Endothelial cell of umbilical vein (primary cell): ENCODE measurements around the gene DNHD1. TPM values are rescaled to one million over a fixed set of nuclear protein-coding genes. Genes with fewer than 3 reads are reported as not detected.

Experiments
- BruUV-seq: library from RNA; stranded (reverse); fragments of 400-500 nt; replicated peaks from 2 replicates; lab custom pipeline; 2021; lab: Mats Ljungman, UMichigan
- CTCF ChIA-PET: fragments of 300-600, 350-600 bp; sonication (Branson Sonifier 250); formaldehyde crosslinking; loops from one replicate; lab custom pipeline; 2021; ENCODE audit warnings: antibody characterized with exemption, inconsistent platforms; lab: Charles Lee
- POLR2A ChIA-PET: fragments of 300-600, 350-600 bp; sonication (Branson Sonifier 250); formaldehyde crosslinking; loops from one replicate; lab custom pipeline; 2021; ENCODE audit warnings: antibody characterized with exemption, inconsistent platforms; lab: Charles Lee
- DNase-seq: peaks from one replicate; pipeline ENCODE4 v3.0.0-alpha.2; 2011; ENCODE audit warnings: low read depth, low spot score
- FAIRE-seq: peaks from 2 replicates; lab custom pipeline; 2011; peaks lifted over from hg19 to GRCh38; lab: Jason Lieb, UNC
- H2AFZ ChIP-seq: 2 replicates; pipeline ENCODE4 v1.6.0; 2012; ENCODE audit warnings: low read depth, low read length, control low read depth, inconsistent platforms
- H3K27ac ChIP-seq: 2 replicates; pipeline ENCODE4 v1.5.1; 2011; ENCODE audit warnings: low read depth, mild to moderate bottlenecking, control low read depth, low read length, moderate library complexity; ENCODE audit not compliant: insufficient read depth
- H3K27me3 ChIP-seq, 2 experiments: 2 replicates each; pipeline versions ENCODE4 v1.6.0 to v1.6.1; 2011; ENCODE audit warnings: low read length in 2 of 2, mixed read lengths in 1 of 2; ENCODE audit not compliant: control insufficient read depth in 2 of 2, insufficient read depth in 2 of 2
- H3K36me3 ChIP-seq, 2 experiments: 2 replicates in 1 of 2; 3 replicates in 1 of 2; pipeline ENCODE4 v1.5.1; 2011; ENCODE audit warnings: low read length in 2 of 2, mild to moderate bottlenecking in 1 of 2, moderate library complexity in 1 of 2; ENCODE audit not compliant: control insufficient read depth in 2 of 2, insufficient read depth in 2 of 2; ENCODE audit errors: extremely low read depth in 1 of 2
- H3K4me1 ChIP-seq: 3 replicates; pipeline ENCODE4 v1.5.1; 2011; ENCODE audit warnings: mild to moderate bottlenecking, low read length; ENCODE audit not compliant: control insufficient read depth, insufficient read depth; ENCODE audit errors: extremely low read depth
- H3K4me2 ChIP-seq: 2 replicates; pipeline ENCODE4 v1.6.1; 2011; ENCODE audit warnings: low read length, control low read depth, mixed read lengths; ENCODE audit not compliant: insufficient read depth
- H3K4me3 ChIP-seq, 3 experiments: fragments of 200-600 bp in 1 of 3; sonication (generic), shearing (Covaris generic) in 1 of 3; replicated peaks in 1 of 3; 2 replicates each; pipeline ENCODE4 v1.5.1; 2011 to 2016; ENCODE audit warnings: control low read depth in 3 of 3, low read length in 3 of 3, mild to moderate bottlenecking in 2 of 3, inconsistent platforms in 1 of 3, low read depth in 1 of 3, moderate library complexity in 1 of 3; ENCODE audit not compliant: insufficient read depth in 1 of 3
- H3K79me2 ChIP-seq: 2 replicates; pipeline ENCODE4 v1.6.0; 2012; ENCODE audit warnings: low read length, inconsistent platforms; ENCODE audit not compliant: control insufficient read depth, insufficient read depth
- H3K9ac ChIP-seq: replicated peaks from 2 replicates; pipeline ENCODE3; 2011; ENCODE audit warnings: low read length, control low read depth; ENCODE audit not compliant: insufficient read depth; ENCODE audit errors: extremely low read depth
- H3K9me1 ChIP-seq: replicated peaks from 3 replicates; pipeline ENCODE4 v1.6.0; 2011; ENCODE audit warnings: mild to moderate bottlenecking, low read length; ENCODE audit not compliant: control insufficient read depth, insufficient read depth; ENCODE audit errors: extremely low read depth
- H3K9me3 ChIP-seq: replicated peaks from 2 replicates; pipeline ENCODE4 v1.5.1; 2012; ENCODE audit warnings: low read length, inconsistent platforms; ENCODE audit not compliant: control insufficient read depth, insufficient read depth
- H4K20me1 ChIP-seq: replicated peaks from 2 replicates; pipeline ENCODE3; 2011; ENCODE audit warnings: mild to moderate bottlenecking, low read length; ENCODE audit not compliant: control insufficient read depth, insufficient read depth; ENCODE audit errors: extremely low read depth
- CTCF ChIP-seq, 2 donors: IDR thresholded peaks; 1 replicate in 1 of 2; 2 replicates in 1 of 2; pipeline ENCODE4 v1.5.1; 2011; ENCODE audit warnings: low read length in 2 of 2, mild to moderate bottlenecking in 2 of 2, moderate library complexity in 2 of 2, control low read depth in 1 of 2, inconsistent platforms in 1 of 2, low read depth in 1 of 2; ENCODE audit not compliant: insufficient read depth in 1 of 2; ENCODE audit errors: extremely low read depth in 1 of 2
- EZH2 ChIP-seq: IDR thresholded peaks from 2 replicates; pipeline ENCODE4 v1.6.1; 2012; ENCODE audit warnings: borderline replicate concordance, low read depth, mild to moderate bottlenecking, moderate library complexity, low read length, inconsistent platforms; ENCODE audit not compliant: severe bottlenecking
- FOS ChIP-seq: IDR thresholded peaks from 2 replicates; pipeline ENCODE4 v1.6.1; 2011; ENCODE audit warnings: mild to moderate bottlenecking, low read length, moderate library complexity, borderline replicate concordance; ENCODE audit not compliant: insufficient read depth
- GATA2 ChIP-seq: IDR thresholded peaks from 2 replicates; pipeline ENCODE4 v1.7.0; 2011; ENCODE audit warnings: low read depth, mild to moderate bottlenecking, moderate library complexity, mixed read lengths, low read length; ENCODE audit not compliant: insufficient read length, insufficient read depth
- JUN ChIP-seq: IDR thresholded peaks from 2 replicates; pipeline ENCODE4 v1.6.1; 2011; ENCODE audit warnings: borderline replicate concordance, low read depth; ENCODE audit not compliant: insufficient read length, insufficient read depth
- MAX ChIP-seq: IDR thresholded peaks from 2 replicates; pipeline ENCODE4 v1.6.1; 2011; ENCODE audit not compliant: insufficient read depth, insufficient read length
- MYC ChIP-seq: IDR thresholded peaks from one replicate; pipeline ENCODE4 v1.6.1; 2011; ENCODE audit warnings: mild to moderate bottlenecking, low read depth, low read length
- POLR2A ChIP-seq: IDR thresholded peaks from 2 replicates; pipeline ENCODE4 v1.6.1; 2012; ENCODE audit warnings: low read depth, mild to moderate bottlenecking, control low read depth, low read length
- POLR2AphosphoS5 ChIP-seq: IDR thresholded peaks from 2 replicates; pipeline ENCODE4 v1.6.1; 2012; ENCODE audit warnings: low read depth, mild to moderate bottlenecking, control low read depth, low read length, moderate library complexity; ENCODE audit not compliant: insufficient read depth
- dilution Hi-C: fragments of 300-500 bp; cut with MboI; formaldehyde crosslinking; loops from one replicate; pipeline ENCODE4 v1.15.0; 2019; ENCODE audit warnings: low sequenced_read_pairs; ENCODE audit not compliant: extremely low pct_ligation_motif_present
- intact Hi-C: fragments of 100-400 bp; cut with micrococcal nuclease; formaldehyde crosslinking; loops from one replicate; pipeline ENCODE4 v1.10.0; 2022
- polyA plus RNA-seq, 4 experiments: library from polyadenylated mRNA; depleted of rRNA in 3 of 4; stranded (reverse) in 3 of 4; unstranded in 1 of 4; fragments of >200 nt; gene quantifications; 2 replicates each; pipeline versions ENCODE4 v1.2.1 to v1.2.3, GENCODE V29; 2011 to 2012; ENCODE audit warnings: missing spikeins in 1 of 4
- total RNA-seq: library from RNA; stranded (reverse); gene quantifications from 2 replicates; pipeline ENCODE4 v1.2.3, GENCODE V29; 2021

The DNHD1 gene
- total and polyA plus RNA-seq, 2 donors (not counting 3 experiments of a cell fraction or from before 2014, with no cell fraction given): 3.7 to 8.6 TPM

- H3K9me1 ChIP-seq: no peaks in the 10 kb centered on the region
- H3K79me2 ChIP-seq: peaks cover 56% of the 10 kb centered on the region
- no peak overlapping the region for H2AFZ ChIP-seq
- no peak overlapping the region for H3K9ac ChIP-seq
- POLR2A ChIA-PET: no interaction called here
- no TSS peak for BruUV-seq
- H3K36me3 ChIP-seq: peaks cover 22 to 25% of the 10 kb centered on the region in 2 experiments
- DNase-seq (no peak), FAIRE-seq (no peak)
- dilution Hi-C loops: no loop called here
- no peaks in the 10 kb centered on the region for H3K9me3 ChIP-seq
- no peak overlapping the region for H3K4me2 ChIP-seq
- peaks cover 3% of the 10 kb centered on the region for H4K20me1 ChIP-seq
- intact Hi-C loops: no loop called here
- CTCF ChIA-PET: interaction anchor here (1.5 kb wide), 1 partner anchor 68 kb away, joined by 4 read pairs; no protein-coding TSS in a partner anchor
- H3K27me3 ChIP-seq: no peaks in the 10 kb centered on the region
- no peak for TF ChIP-seq CTCF (IDR thresholded peaks at IDR 0.05; ENCODE audit: extremely low read depth in 1 of 2, insufficient read depth in 1 of 2, low read depth in 1 of 2, low read length in 2 of 2)
- no peak for TF ChIP-seq JUN
- TF ChIP-seq MAX: no peak
- no peak for TF ChIP-seq POLR2AphosphoS5
- no peak for TF ChIP-seq FOS
- TF ChIP-seq MYC: no peak
- no peak for TF ChIP-seq GATA2
- no peak for TF ChIP-seq POLR2A
- TF ChIP-seq EZH2: no peak
- no peak overlapping the region for H3K4me3 ChIP-seq
- no peak overlapping the region for H3K27ac ChIP-seq
- H3K4me1 ChIP-seq: peaks cover 11% of the 10 kb centered on the region
These were observed 102.4 kb downstream of the DNHD1 start for GRCh38 chr11:6599449-6599848.
